Sigmoid colon (tissue), 7 donors: ENCODE data around the gene YES1. TPM values are rescaled to one million over a fixed set of nuclear protein-coding genes. Genes with fewer than 3 reads are reported as not detected.
A peak's percentile ranks its signal among the peaks of the same experiment; 100 is the strongest.

Source experiments
- DNase-seq: peaks from one replicate; pipeline ENCODE4 v3.0.0-alpha.2; 2019
- H3K27ac ChIP-seq, 4 donors: fragments of 200-600 bp; sonication (generic); one replicate each; pipeline ENCODE4 v1.5.1; 2016 to 2019; ENCODE audit warnings: mild to moderate bottlenecking in 1 of 4
- H3K27me3 ChIP-seq, 3 donors: fragments of 200-600 bp; sonication (generic); one replicate each; pipeline ENCODE4 v1.5.1; 2019; ENCODE audit warnings: mild to moderate bottlenecking in 1 of 3
- H3K36me3 ChIP-seq, 4 donors: fragments of 200-600 bp; sonication (generic); one replicate each; pipeline ENCODE4 v1.5.1; 2016 to 2019
- H3K4me1 ChIP-seq, 4 donors: fragments of 200-600 bp; sonication (generic); one replicate each; pipeline ENCODE4 v1.5.1; 2017 to 2019
- H3K4me3 ChIP-seq, 4 donors: fragments of 200-600 bp; sonication (generic); one replicate each; pipeline ENCODE4 v1.5.1; 2017 to 2019; ENCODE audit warnings: mild to moderate bottlenecking in 2 of 4, moderate library complexity in 1 of 4
- H3K9me3 ChIP-seq, 4 donors: fragments of 200-600 bp in 3 of 4; sonication (generic) in 3 of 4; one replicate each; pipeline versions ENCODE4 v1.5.1 to v1.6.1; 2013 to 2019
- EP300 ChIP-seq, 4 donors: sonication (generic); formaldehyde crosslinking; IDR thresholded peaks; one replicate each; pipeline ENCODE4 v1.6.1; 2017; ENCODE audit warnings: antibody characterized with exemption in 4 of 4
- POLR2A ChIP-seq, 2 donors: fragments of 450-650 bp; IDR thresholded peaks; one replicate each; pipeline ENCODE4 v1.6.1; 2016; ENCODE audit warnings: antibody characterized with exemption in 2 of 2, mild to moderate bottlenecking in 2 of 2, moderate library complexity in 2 of 2
- POLR2AphosphoS5 ChIP-seq, 4 donors: sonication (generic); formaldehyde crosslinking; IDR thresholded peaks; one replicate each; pipeline ENCODE4 v1.6.1; 2017; ENCODE audit warnings: antibody characterized with exemption in 4 of 4
- WGBS, 2 donors: extraction: QIAGEN DNeasy Blood & Tissue Kit; methylation state at CpG; one replicate each; pipeline ENCODE4 v1.1.7; 2013; 5-methylcytosine and 5-hydroxymethylcytosine counted together
- intact Hi-C: fragments of 100-400 bp; cut with DNase I; formaldehyde crosslinking; loops from one replicate; pipeline ENCODE4 v1.15.1; 2023
- polyA plus RNA-seq, 3 donors: library from polyadenylated mRNA; stranded (reverse); fragments of 200-250 nt; gene quantifications; one replicate each; pipeline ENCODE4 v1.2.3, GENCODE V29; 2013
- total RNA-seq, 4 donors: library from RNA; depleted of rRNA; stranded (reverse); fragments of >200 nt; gene quantifications; one replicate each; pipeline ENCODE4 v1.1.0, GENCODE V29; 2016
- TF ChIP-seq, protein P1 (sequence below), 4 experiments: fragments of 450-650 bp in 3 of 4; fragments of 200-600 bp in 1 of 4; IDR thresholded peaks; one replicate each; pipeline ENCODE4 v1.5.1; 2016 to 2019; ENCODE audit warnings: antibody characterized with exemption in 4 of 4, mild to moderate bottlenecking in 3 of 4, moderate library complexity in 2 of 4
- donor health status: healthy with polysubstance abuse.
- donor health status: Bipolar disorder and iron deficiency.
- donor health status: healthy.

Gene YES1
- total and polyA plus RNA-seq, 7 donors: 27.6 to 146 (median 105) TPM

GRCh38 chr18:815353-815752 is 3.3 kb upstream of the YES1 start:
- Histone ChIP-seq H3K4me3 (no peak overlapping the region), H3K4me1 (peaks cover 0 to 15% (median 7%) of the 10 kb centered on the region in 4 donors), H3K27ac (no peak overlapping the region), H3K27me3 (no peaks in the 10 kb centered on the region), H3K36me3 (no peaks in the 10 kb centered on the region), H3K9me3 (no peaks in the 10 kb centered on the region)
- TF ChIP-seq EP300 (IDR thresholded peaks at IDR 0.05) (no peak), POLR2A (IDR thresholded peaks at IDR 0.05) (no peak), POLR2AphosphoS5 (IDR thresholded peaks at IDR 0.05) (no peak)
- TF ChIP-seq, protein P1, sequence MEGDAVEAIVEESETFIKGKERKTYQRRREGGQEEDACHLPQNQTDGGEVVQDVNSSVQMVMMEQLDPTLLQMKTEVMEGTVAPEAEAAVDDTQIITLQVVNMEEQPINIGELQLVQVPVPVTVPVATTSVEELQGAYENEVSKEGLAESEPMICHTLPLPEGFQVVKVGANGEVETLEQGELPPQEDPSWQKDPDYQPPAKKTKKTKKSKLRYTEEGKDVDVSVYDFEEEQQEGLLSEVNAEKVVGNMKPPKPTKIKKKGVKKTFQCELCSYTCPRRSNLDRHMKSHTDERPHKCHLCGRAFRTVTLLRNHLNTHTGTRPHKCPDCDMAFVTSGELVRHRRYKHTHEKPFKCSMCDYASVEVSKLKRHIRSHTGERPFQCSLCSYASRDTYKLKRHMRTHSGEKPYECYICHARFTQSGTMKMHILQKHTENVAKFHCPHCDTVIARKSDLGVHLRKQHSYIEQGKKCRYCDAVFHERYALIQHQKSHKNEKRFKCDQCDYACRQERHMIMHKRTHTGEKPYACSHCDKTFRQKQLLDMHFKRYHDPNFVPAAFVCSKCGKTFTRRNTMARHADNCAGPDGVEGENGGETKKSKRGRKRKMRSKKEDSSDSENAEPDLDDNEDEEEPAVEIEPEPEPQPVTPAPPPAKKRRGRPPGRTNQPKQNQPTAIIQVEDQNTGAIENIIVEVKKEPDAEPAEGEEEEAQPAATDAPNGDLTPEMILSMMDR (IDR thresholded peaks at IDR 0.05): no peak
- 90 to 94% methylated on average over 3 of the region's 3 CpGs for WGBS, 2 donors
- intact Hi-C loops: loop anchor here (10.0 kb wide), 1 partner anchor 551 kb away; the partner anchor contains the start of gene THOC1
- no peak for DNase-seq

GRCh38 chr18:814300-815084 is 2.5 kb upstream of the YES1 start:
- no peak overlapping the region for H3K4me3 ChIP-seq
- no peak for TF ChIP-seq POLR2AphosphoS5 (IDR thresholded peaks at IDR 0.05)
- no peak for TF ChIP-seq POLR2A (IDR thresholded peaks at IDR 0.05)
- TF ChIP-seq EP300 (IDR thresholded peaks at IDR 0.05): no peak
- TF ChIP-seq, protein P1 (IDR thresholded peaks at IDR 0.05): no peak
- H3K36me3 ChIP-seq: no peaks in the 10 kb centered on the region
- peaks cover 0 to 22% (median 10%) of the 10 kb centered on the region in 4 donors for H3K4me1 ChIP-seq
- 41 to 57% methylated on average over 4 of the region's 4 CpGs for WGBS, 2 donors
- no peak for DNase-seq
- H3K27ac ChIP-seq: no peak overlapping the region
- no peaks in the 10 kb centered on the region for H3K27me3 ChIP-seq
- intact Hi-C loops: loop anchor here (5.0 to 10.0 kb wide), 2 partner anchors 102 to 550 kb away; partner anchors contain the start of genes ENOSF1 and THOC1
- no peaks in the 10 kb centered on the region for H3K9me3 ChIP-seq

- Histone ChIP-seq H3K9me3 (no peaks in the 10 kb centered on the region), H3K4me1 (peaks cover 0 to 32% (median 17%) of the 10 kb centered on the region in 4 donors), H3K36me3 (no peaks in the 10 kb centered on the region), H3K27me3 (no peaks in the 10 kb centered on the region), H3K27ac (peak overlapping the region; percentile 95 to 97 (median 97)), H3K4me3 (peak overlapping the region; percentile 82 to 94 (median 88))
- 31 to 57% methylated on average over 18 of the region's 18 CpGs for WGBS, 2 donors
- TF ChIP-seq, protein P1 (IDR thresholded peaks at IDR 0.05): no peak
- TF ChIP-seq POLR2A (IDR thresholded peaks at IDR 0.05) (no peak), POLR2AphosphoS5 (IDR thresholded peaks at IDR 0.05) (no peak)
- intact Hi-C loops: loop anchor here (5.0 to 10.0 kb wide), 2 partner anchors 101 to 549 kb away; partner anchors contain the start of genes ENOSF1 and THOC1
- DNase-seq: no peak
Measured at GRCh38 chr18:813172-814071, 1.4 kb upstream of the YES1 start.

- Histone ChIP-seq H3K9me3 (no peaks in the 10 kb centered on the region), H3K36me3 (no peaks in the 10 kb centered on the region), H3K4me1 (peaks cover 0 to 41% (median 25%) of the 10 kb centered on the region in 4 donors), H3K27me3 (no peaks in the 10 kb centered on the region), H3K27ac (peak overlapping the region; percentile 95 to 97 (median 97)), H3K4me3 (peak overlapping the region; percentile 82 to 94 (median 88))
- intact Hi-C loops: loop anchor here (5.0 to 10.0 kb wide), 2 partner anchors 100 to 548 kb away; partner anchors contain the start of genes ENOSF1 and THOC1
- WGBS, 2 donors: 0 to 1% methylated on average over 66 of the region's 66 CpGs
- TF ChIP-seq EP300 (IDR thresholded peaks at IDR 0.05): no peak
- TF ChIP-seq POLR2AphosphoS5 (IDR thresholded peaks at IDR 0.05): peak; percentile 20 to 61 (median 48)
- peak; percentile 6 to 40 for TF ChIP-seq POLR2A (IDR thresholded peaks at IDR 0.05)
- TF ChIP-seq, protein P1 (IDR thresholded peaks at IDR 0.05): no peak
- peak; percentile 93 for DNase-seq
Measured at GRCh38 chr18:812376-813171, 532 bp upstream of the YES1 start.
